ENCODE data around the gene TBX20. TPM values are rescaled to one million over a fixed set of nuclear protein-coding genes. Genes with fewer than 3 reads are reported as not detected.

TBX20 gene
- total RNA-seq, 2 experiments from 2014 or later = not detected

DNA sequence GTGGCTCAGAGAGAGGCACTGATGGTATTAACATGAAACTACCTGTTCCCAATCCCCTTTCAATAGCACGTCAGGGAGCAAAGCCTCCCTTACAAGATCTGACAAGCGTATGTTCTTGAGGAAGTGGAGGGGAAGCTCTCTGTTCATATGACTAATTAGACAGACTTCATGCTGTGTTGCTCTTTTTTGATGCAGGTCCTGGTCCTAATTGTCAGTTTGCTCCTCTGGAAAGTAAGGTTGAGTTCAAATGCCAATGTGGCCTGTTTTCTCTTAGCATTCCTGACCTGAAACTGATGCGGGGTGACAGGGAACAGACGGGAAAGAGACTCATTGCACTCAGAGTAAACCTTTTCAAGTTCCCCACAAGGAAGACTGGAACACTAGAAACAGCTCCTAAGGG lies 27.0 kb upstream of the TBX20 start:
- no peak for TF ChIP-seq CTCF (IDR thresholded peaks at IDR 0.05)
- H3K4me1 Mint-ChIP-seq (ENCODE audit: low read depth) = no peaks in the 10 kb centered on the region
- no peaks in the 10 kb centered on the region for H3K9me3 Mint-ChIP-seq
- DNase-seq (no peak), ATAC-seq (no peak)
- H3K4me3 Mint-ChIP-seq = no peak overlapping the region
- peaks cover 14% of the 10 kb centered on the region for H3K27me3 Mint-ChIP-seq
- H3K27ac Mint-ChIP-seq = no peak overlapping the region
- intact Hi-C loops (cut with micrococcal nuclease) = no loop called here
- CTCF ChIA-PET = no interaction called here
- POLR2A ChIA-PET = no interaction called here
- no peaks in the 10 kb centered on the region for H3K36me3 Mint-ChIP-seq (ENCODE audit: low read depth)

DNA sequence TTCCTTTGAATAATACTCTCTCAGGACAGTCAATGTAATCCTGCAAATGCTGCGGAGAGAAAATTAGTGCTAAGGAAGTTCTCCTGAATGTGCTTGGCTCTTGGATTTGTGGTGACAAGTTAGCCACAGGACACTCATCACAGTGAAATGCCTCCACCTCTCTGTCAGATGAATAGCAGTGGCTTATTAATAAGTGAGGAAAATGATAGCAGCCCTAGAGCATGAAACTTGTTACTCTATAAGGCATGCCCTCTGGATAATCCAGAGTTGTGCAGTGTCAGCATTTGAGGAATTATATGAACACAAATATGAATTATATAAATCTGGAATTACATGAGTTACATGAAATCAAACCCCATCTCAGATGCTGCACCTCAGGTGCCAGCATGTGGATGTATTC lies 23.5 kb upstream of the TBX20 start:
- Mint-ChIP-seq H3K27me3 (peaks cover 25% of the 10 kb centered on the region), H3K4me3 (no peak overlapping the region), H3K4me1 (ENCODE audit: low read depth) (no peaks in the 10 kb centered on the region), H3K36me3 (ENCODE audit: low read depth) (no peaks in the 10 kb centered on the region), H3K9me3 (no peaks in the 10 kb centered on the region), H3K27ac (no peak overlapping the region)
- intact Hi-C loops (cut with micrococcal nuclease) = no loop called here
- ChIA-PET CTCF (no interaction called here), POLR2A (no interaction called here)
- TF ChIP-seq CTCF (IDR thresholded peaks at IDR 0.05) = no peak
- no peak for DNase-seq
- ATAC-seq = no peak

DNA sequence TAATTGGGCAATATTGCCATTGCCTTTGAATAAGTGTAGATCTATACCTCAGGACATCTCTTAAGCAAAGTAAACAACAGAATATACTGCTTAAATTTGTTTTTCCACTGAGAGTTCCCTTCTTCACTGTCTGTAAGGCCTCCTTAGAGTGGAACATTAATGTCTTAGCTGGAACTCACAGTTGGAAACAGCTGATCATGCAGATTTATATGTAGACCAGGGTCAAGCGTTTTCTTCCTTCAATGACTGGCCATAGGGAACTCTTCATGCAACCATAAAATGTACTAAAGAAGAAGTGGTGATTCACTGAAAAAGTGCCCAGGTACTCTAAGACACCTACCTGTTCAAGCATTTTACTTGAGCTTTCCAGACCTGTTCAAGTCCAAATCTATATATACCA lies 18.3 kb upstream of the TBX20 start:
- H3K4me1 Mint-ChIP-seq (ENCODE audit: low read depth) = no peaks in the 10 kb centered on the region
- peaks cover 23% of the 10 kb centered on the region for H3K27me3 Mint-ChIP-seq
- no peak for TF ChIP-seq CTCF (IDR thresholded peaks at IDR 0.05)
- no peak overlapping the region for H3K27ac Mint-ChIP-seq
- H3K36me3 Mint-ChIP-seq (ENCODE audit: low read depth) = no peaks in the 10 kb centered on the region
- no peaks in the 10 kb centered on the region for H3K9me3 Mint-ChIP-seq
- intact Hi-C loops (cut with micrococcal nuclease) = no loop called here
- ATAC-seq = no peak
- POLR2A ChIA-PET = no interaction called here
- no peak for DNase-seq
- no peak overlapping the region for H3K4me3 Mint-ChIP-seq
- CTCF ChIA-PET = interaction anchor here (0.6 kb wide), 1 partner anchor 248 kb away, joined by 3 read pairs; no protein-coding TSS in a partner anchor

- intact Hi-C loops (cut with micrococcal nuclease) = no loop called here
- no peak for TF ChIP-seq CTCF (IDR thresholded peaks at IDR 0.05)
- Mint-ChIP-seq H3K9me3 (no peaks in the 10 kb centered on the region), H3K36me3 (ENCODE audit: low read depth) (no peaks in the 10 kb centered on the region), H3K4me1 (ENCODE audit: low read depth) (no peaks in the 10 kb centered on the region), H3K27ac (no peak overlapping the region), H3K27me3 (peaks cover 36% of the 10 kb centered on the region), H3K4me3 (no peak overlapping the region)
- CTCF ChIA-PET = no interaction called here
- POLR2A ChIA-PET = no interaction called here
- ATAC-seq (no peak), DNase-seq (no peak)
These were observed 15.1 kb upstream of the TBX20 start for GRCh38 chr7:35268953-35269352.

DNA sequence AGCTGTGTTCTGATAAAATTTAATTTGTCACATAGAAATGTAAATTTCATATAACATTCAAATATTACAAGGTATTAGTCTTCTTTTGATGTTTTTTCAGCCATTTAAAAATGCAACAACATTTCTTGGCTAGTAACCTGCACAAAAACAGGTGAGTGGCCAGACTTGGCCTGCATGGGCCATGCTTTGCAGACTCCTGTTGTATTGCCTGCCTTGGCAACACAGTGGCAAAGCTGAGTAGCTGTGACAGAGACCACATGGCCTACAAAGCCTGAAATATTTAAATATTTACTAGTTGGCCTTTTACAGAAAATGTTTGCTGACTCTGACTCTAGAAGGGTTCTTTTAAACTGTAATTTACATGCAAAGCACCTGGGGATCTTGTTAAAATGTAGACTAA lies 13.5 kb upstream of the TBX20 start:
- ChIA-PET POLR2A (no interaction called here), CTCF (no interaction called here)
- intact Hi-C loops (cut with micrococcal nuclease) = no loop called here
- TF ChIP-seq CTCF (IDR thresholded peaks at IDR 0.05) = no peak
- no peaks in the 10 kb centered on the region for H3K4me1 Mint-ChIP-seq (ENCODE audit: low read depth)
- H3K27me3 Mint-ChIP-seq = peaks cover 41% of the 10 kb centered on the region
- no peak for DNase-seq
- ATAC-seq = no peak
- no peaks in the 10 kb centered on the region for H3K36me3 Mint-ChIP-seq (ENCODE audit: low read depth)
- no peak overlapping the region for H3K4me3 Mint-ChIP-seq
- no peaks in the 10 kb centered on the region for H3K9me3 Mint-ChIP-seq
- no peak overlapping the region for H3K27ac Mint-ChIP-seq

Data from activated CD8-positive, alpha-beta T cell treated with anti-CD3 and anti-CD28 coated beads for 36 hours (primary cell).